Osteoblast (primary cell): ENCODE results near the gene ULK3. TPM values are rescaled to one million over a fixed set of nuclear protein-coding genes. Genes with fewer than 3 reads are reported as not detected.

Source experiments
- DNase-seq: peaks from one replicate; pipeline ENCODE4 v3.0.0; 2011; ENCODE audit warnings: low spot score, mixed read lengths; ENCODE audit not compliant: insufficient read length; ENCODE audit errors: missing footprints
- H2AFZ ChIP-seq: 2 replicates; pipeline ENCODE4 v1.6.0; 2011; ENCODE audit warnings: mild to moderate bottlenecking, low read length
- H3K27ac ChIP-seq: 2 replicates; pipeline ENCODE4 v1.5.1; 2011; ENCODE audit warnings: mild to moderate bottlenecking, low read depth, low read length, moderate library complexity
- H3K27me3 ChIP-seq: 2 replicates; pipeline ENCODE4 v1.6.0; 2012; ENCODE audit warnings: mild to moderate bottlenecking, control low read depth, inconsistent platforms, low read length, moderate library complexity; ENCODE audit not compliant: insufficient read depth
- H3K36me3 ChIP-seq: 2 replicates; pipeline ENCODE4 v1.5.1; 2011; ENCODE audit warnings: mild to moderate bottlenecking, low read length, control low read depth, moderate library complexity; ENCODE audit not compliant: insufficient read depth
- H3K4me1 ChIP-seq: 2 replicates; pipeline ENCODE4 v1.5.1; 2011; ENCODE audit warnings: mild to moderate bottlenecking, low read length, control low read depth, moderate library complexity; ENCODE audit not compliant: insufficient read depth
- H3K4me2 ChIP-seq: 2 replicates; pipeline ENCODE4 v1.6.0; 2011; ENCODE audit warnings: mild to moderate bottlenecking, low read length; ENCODE audit not compliant: insufficient read depth
- H3K4me3 ChIP-seq: fragments of 200-600 bp; sonication (generic); 3 replicates; pipeline ENCODE4 v1.5.1; 2012; ENCODE audit warnings: mild to moderate bottlenecking, low read length, inconsistent platforms; ENCODE audit not compliant: insufficient read depth
- H3K79me2 ChIP-seq: 2 replicates; pipeline ENCODE4 v1.6.0; 2012; ENCODE audit warnings: mild to moderate bottlenecking, low read length, control low read depth, inconsistent platforms; ENCODE audit not compliant: insufficient read depth
- H3K9me3 ChIP-seq: 2 replicates; pipeline ENCODE4 v1.5.1; 2011; ENCODE audit warnings: low read depth, low read length, control low read depth
- H4K20me1 ChIP-seq: 2 replicates; pipeline ENCODE4 v1.6.0; 2012; ENCODE audit warnings: mild to moderate bottlenecking, low read length, control low read depth; ENCODE audit not compliant: insufficient read depth
- total RNA-seq: library from RNA; depleted of rRNA; stranded (reverse); fragments of >200 nt; gene quantifications from 2 replicates; pipeline ENCODE4 v1.2.3, GENCODE V29; 2012
- TF ChIP-seq, protein P1 (sequence below): IDR thresholded peaks from 2 replicates; pipeline ENCODE4 v1.5.1; 2011; ENCODE audit warnings: mild to moderate bottlenecking, low read depth, low read length, moderate library complexity; ENCODE audit errors: extremely low read depth

Gene ULK3
- total RNA-seq, 1 donor: 21.4 TPM

GRCh38 chr15:74812533-74812932 is 30.4 kb downstream of the ULK3 start, which contains the start of gene LMAN1L:
LMAN1L (plus strand) TSS chr15:74812835; CDS start chr15:74812855, 20 bp downstream.
- no peak within 1 kb of the TSS for H2AFZ ChIP-seq
- TF ChIP-seq, protein P1, sequence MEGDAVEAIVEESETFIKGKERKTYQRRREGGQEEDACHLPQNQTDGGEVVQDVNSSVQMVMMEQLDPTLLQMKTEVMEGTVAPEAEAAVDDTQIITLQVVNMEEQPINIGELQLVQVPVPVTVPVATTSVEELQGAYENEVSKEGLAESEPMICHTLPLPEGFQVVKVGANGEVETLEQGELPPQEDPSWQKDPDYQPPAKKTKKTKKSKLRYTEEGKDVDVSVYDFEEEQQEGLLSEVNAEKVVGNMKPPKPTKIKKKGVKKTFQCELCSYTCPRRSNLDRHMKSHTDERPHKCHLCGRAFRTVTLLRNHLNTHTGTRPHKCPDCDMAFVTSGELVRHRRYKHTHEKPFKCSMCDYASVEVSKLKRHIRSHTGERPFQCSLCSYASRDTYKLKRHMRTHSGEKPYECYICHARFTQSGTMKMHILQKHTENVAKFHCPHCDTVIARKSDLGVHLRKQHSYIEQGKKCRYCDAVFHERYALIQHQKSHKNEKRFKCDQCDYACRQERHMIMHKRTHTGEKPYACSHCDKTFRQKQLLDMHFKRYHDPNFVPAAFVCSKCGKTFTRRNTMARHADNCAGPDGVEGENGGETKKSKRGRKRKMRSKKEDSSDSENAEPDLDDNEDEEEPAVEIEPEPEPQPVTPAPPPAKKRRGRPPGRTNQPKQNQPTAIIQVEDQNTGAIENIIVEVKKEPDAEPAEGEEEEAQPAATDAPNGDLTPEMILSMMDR: no peak
- no peak within 1 kb of the TSS for H3K4me3 ChIP-seq
- DNase-seq: peak; percentile 74
- H3K79me2 ChIP-seq: no peaks in the 10 kb centered on the region
- H3K27ac ChIP-seq: no peak within 1 kb of the TSS
- no peaks in the 10 kb centered on the region for H3K36me3 ChIP-seq
- no peaks in the 10 kb centered on the region for H3K27me3 ChIP-seq
- no peaks in the 10 kb centered on the region for H3K9me3 ChIP-seq
- peaks cover 6% of the 10 kb centered on the region for H3K4me1 ChIP-seq
- no peaks in the 10 kb centered on the region for H4K20me1 ChIP-seq
- H3K4me2 ChIP-seq: no peak within 1 kb of the TSS

GRCh38 chr15:74809956-74810355 is 33.0 kb downstream of the ULK3 start:
- TF ChIP-seq, protein P1: no peak
- H3K4me3 ChIP-seq: no peak overlapping the region

DNA sequence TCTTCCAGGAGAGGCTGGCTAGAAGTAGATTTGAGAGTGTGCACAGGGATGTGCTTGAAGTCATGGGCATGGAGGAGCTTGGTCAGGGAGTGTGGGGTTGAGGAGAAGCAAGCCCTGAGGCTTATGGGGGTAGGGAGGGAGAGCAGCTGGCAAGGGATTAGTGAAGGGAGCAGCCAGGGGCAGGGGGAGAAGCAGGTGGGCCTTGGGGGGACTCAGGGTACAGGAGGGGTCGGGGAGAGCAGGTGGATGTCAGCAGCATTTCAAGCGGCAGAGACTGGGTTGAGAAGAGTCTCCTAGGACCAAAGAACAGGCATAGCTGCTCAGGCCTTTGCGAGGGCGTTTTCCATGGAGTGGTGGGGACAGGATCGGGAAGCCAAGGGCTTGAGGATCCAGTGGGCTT is 33.7 kb downstream of the ULK3 start:
- peak; percentile 46 for DNase-seq
- Histone ChIP-seq H3K4me3 (no peak overlapping the region), H3K79me2 (no peaks in the 10 kb centered on the region), H2AFZ (no peak overlapping the region), H3K27ac (no peak overlapping the region), H3K9me3 (no peaks in the 10 kb centered on the region), H3K4me1 (peaks cover 6% of the 10 kb centered on the region), H4K20me1 (no peaks in the 10 kb centered on the region), H3K4me2 (no peak overlapping the region), H3K27me3 (no peaks in the 10 kb centered on the region), H3K36me3 (peaks cover under 1% of the 10 kb centered on the region)
- TF ChIP-seq, protein P1: no peak

More at GRCh38 chr15:74809956-74810355, 33.0 kb downstream of the ULK3 start:
- Histone ChIP-seq H3K27me3 (no peaks in the 10 kb centered on the region), H3K36me3 (no peaks in the 10 kb centered on the region), H2AFZ (no peak overlapping the region), H3K27ac (no peak overlapping the region), H3K4me1 (peaks cover 6% of the 10 kb centered on the region), H3K9me3 (no peaks in the 10 kb centered on the region), H4K20me1 (no peaks in the 10 kb centered on the region), H3K79me2 (no peaks in the 10 kb centered on the region), H3K4me2 (no peak overlapping the region)
- peak; percentile 64 for DNase-seq

DNA sequence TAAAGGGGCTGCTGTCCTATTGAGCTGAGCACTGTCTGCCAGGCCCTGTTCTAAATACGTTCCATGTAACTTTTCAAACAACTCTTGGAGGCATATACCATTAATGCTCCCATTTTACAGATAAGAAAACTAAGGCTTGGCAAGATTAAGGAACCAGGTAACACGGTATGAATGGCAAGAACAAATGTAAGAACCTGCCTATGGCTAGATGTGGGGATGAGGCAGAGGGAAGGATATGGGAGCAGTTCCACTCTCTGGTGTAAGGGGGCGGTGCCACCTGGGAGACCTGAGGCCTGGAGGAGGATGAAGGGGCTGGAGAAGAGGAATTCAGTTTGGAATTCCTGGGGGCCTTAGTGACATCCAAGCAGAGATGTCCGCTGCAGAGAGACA is 34.1 kb downstream of the ULK3 start:
- Histone ChIP-seq H3K27me3 (no peaks in the 10 kb centered on the region), H4K20me1 (no peaks in the 10 kb centered on the region), H2AFZ (no peak overlapping the region), H3K79me2 (no peaks in the 10 kb centered on the region), H3K36me3 (peaks cover 5% of the 10 kb centered on the region), H3K4me1 (peaks cover 6% of the 10 kb centered on the region), H3K9me3 (no peaks in the 10 kb centered on the region), H3K4me2 (no peak overlapping the region), H3K4me3 (no peak overlapping the region), H3K27ac (no peak overlapping the region)
- TF ChIP-seq, protein P1: no peak
- peak; percentile 15 for DNase-seq
